ENCODE measurements around the gene ZCCHC17. TPM values are rescaled to one million over a fixed set of nuclear protein-coding genes. Genes with fewer than 3 reads are reported as not detected.

The ZCCHC17 gene
- total RNA-seq, 6 donors from 2014 or later, result 4.3 to 19.9 (median 17.8) TPM

GRCh38 chr1:31344503-31344902 lies 47.7 kb downstream of the ZCCHC17 start:
- H3K27me3 ChIP-seq, result no peaks in the 10 kb centered on the region
- no peak overlapping the region for H3K27ac ChIP-seq
- 50 to 83% methylated on average over 1 of the region's 1 CpG for WGBS, 2 donors
- no peak for ATAC-seq (ENCODE audit: low FRiP score in 2 of 2)
- no peaks in the 10 kb centered on the region for H3K9me3 ChIP-seq
- no peak overlapping the region for H3K4me3 ChIP-seq
- H3K4me1 ChIP-seq, result no peaks in the 10 kb centered on the region
- no peak for DNase-seq
- TF ChIP-seq POLR2AphosphoS5 (IDR thresholded peaks at IDR 0.05) (no peak), CTCF (IDR thresholded peaks at IDR 0.05) (no peak), EP300 (IDR thresholded peaks at IDR 0.05) (no peak)
- H3K36me3 ChIP-seq, result peaks cover 9 to 45% (median 23%) of the 10 kb centered on the region in 4 donors

- ATAC-seq (ENCODE audit: low FRiP score in 2 of 2) (no peak), DNase-seq (no peak)
- 88 to 97% methylated on average over 2 of the region's 2 CpGs for WGBS, 2 donors
- Histone ChIP-seq H3K4me3 (no peak overlapping the region), H3K36me3 (peaks cover 9 to 55% (median 28%) of the 10 kb centered on the region in 4 donors), H3K4me1 (no peaks in the 10 kb centered on the region), H3K27me3 (no peaks in the 10 kb centered on the region), H3K9me3 (no peaks in the 10 kb centered on the region), H3K27ac (no peak overlapping the region)
- TF ChIP-seq POLR2AphosphoS5 (IDR thresholded peaks at IDR 0.05) (no peak), CTCF (IDR thresholded peaks at IDR 0.05) (no peak)
Observed at GRCh38 chr1:31345635-31346034, 48.8 kb downstream of the ZCCHC17 start.

GRCh38 chr1:31346785-31347184 lies 50.0 kb downstream of the ZCCHC17 start:
- H3K36me3 ChIP-seq, result peaks cover 9 to 62% (median 36%) of the 10 kb centered on the region in 4 donors
- TF ChIP-seq POLR2A (IDR thresholded peaks at IDR 0.05) (no peak), EP300 (IDR thresholded peaks at IDR 0.05) (no peak), CTCF (IDR thresholded peaks at IDR 0.05) (no peak), POLR2AphosphoS5 (IDR thresholded peaks at IDR 0.05) (no peak)
- no peaks in the 10 kb centered on the region for H3K4me1 ChIP-seq
- H3K4me3 ChIP-seq, result no peak overlapping the region
- DNase-seq, result no peak
- ATAC-seq (ENCODE audit: low FRiP score in 2 of 2), result no peak
- no peak overlapping the region for H3K27ac ChIP-seq
- H3K9me3 ChIP-seq, result no peaks in the 10 kb centered on the region
- no peaks in the 10 kb centered on the region for H3K27me3 ChIP-seq

GRCh38 chr1:31348449-31348848 lies 51.6 kb downstream of the ZCCHC17 start:
- Histone ChIP-seq H3K4me3 (no peak overlapping the region), H3K27ac (no peak overlapping the region), H3K9me3 (no peaks in the 10 kb centered on the region), H3K27me3 (no peaks in the 10 kb centered on the region), H3K36me3 (peaks cover 6 to 69% (median 35%) of the 10 kb centered on the region in 4 donors), H3K4me1 (no peaks in the 10 kb centered on the region)
- DNase-seq (no peak), ATAC-seq (ENCODE audit: low FRiP score in 2 of 2) (no peak)
- TF ChIP-seq EP300 (IDR thresholded peaks at IDR 0.05), result no peak
- no peak for TF ChIP-seq CTCF (IDR thresholded peaks at IDR 0.05)
- TF ChIP-seq POLR2AphosphoS5 (IDR thresholded peaks at IDR 0.05), result no peak
- no peak for TF ChIP-seq POLR2A (IDR thresholded peaks at IDR 0.05)
- WGBS, 2 donors, result 100% methylated on average over 1 of the region's 1 CpG

GRCh38 chr1:31354283-31354682 lies 57.5 kb downstream of the ZCCHC17 start:
- no peak for DNase-seq

More at GRCh38 chr1:31354283-31354682, 57.5 kb downstream of the ZCCHC17 start:
- 61 to 64% methylated on average over 3 of the region's 3 CpGs for WGBS, 2 donors
- no peaks in the 10 kb centered on the region for H3K9me3 ChIP-seq
- no peak overlapping the region for H3K27ac ChIP-seq
- no peak for ATAC-seq (ENCODE audit: low FRiP score in 2 of 2)
- H3K27me3 ChIP-seq, result no peaks in the 10 kb centered on the region
- H3K4me3 ChIP-seq, result no peak overlapping the region
- TF ChIP-seq POLR2AphosphoS5 (IDR thresholded peaks at IDR 0.05) (no peak), CTCF (IDR thresholded peaks at IDR 0.05) (no peak), EP300 (IDR thresholded peaks at IDR 0.05) (no peak)
- H3K36me3 ChIP-seq, result peaks cover 0 to 49% (median 16%) of the 10 kb centered on the region in 4 donors
- no peaks in the 10 kb centered on the region for H3K4me1 ChIP-seq
